ENCODE measurements around the gene KLHDC1.
A peak's percentile ranks its signal among the peaks of the same experiment; 100 is the strongest.

Gene KLHDC1

GRCh38 chr14:49673586-49673985 is 19.3 kb upstream of the KLHDC1 start:
- CTCF ChIA-PET, result no interaction called here
- TF ChIP-seq CTCF (conservative IDR thresholded peaks at IDR 0.05; ENCODE audit: low read depth), result no peak
- no peak for DNase-seq (ENCODE audit: low spot score)
- H3K27ac ChIP-seq, result no peak overlapping the region
- POLR2A ChIA-PET (ENCODE audit: low non-redundant PET), result no interaction called here

GRCh38 chr14:49677643-49678042 is 15.3 kb upstream of the KLHDC1 start:
- ChIA-PET POLR2A (ENCODE audit: low non-redundant PET) (interaction anchor here (0.5 kb wide), 1 partner anchor 39 kb away, joined by 7 read pairs; no protein-coding TSS in a partner anchor), CTCF (interaction anchor here (0.7 kb wide), 1 partner anchor 1638 kb away, joined by 3 read pairs; no protein-coding TSS in a partner anchor)
- DNase-seq (ENCODE audit: low spot score), result no peak
- TF ChIP-seq CTCF (conservative IDR thresholded peaks at IDR 0.05; ENCODE audit: low read depth), result no peak
- no peak overlapping the region for H3K27ac ChIP-seq

- TF ChIP-seq CTCF (conservative IDR thresholded peaks at IDR 0.05; ENCODE audit: low read depth), result no peak
- no peak overlapping the region for H3K27ac ChIP-seq
- ChIA-PET POLR2A (ENCODE audit: low non-redundant PET) (no interaction called here), CTCF (no interaction called here)
- no peak for DNase-seq (ENCODE audit: low spot score)
Measured at GRCh38 chr14:49679271-49679670, 13.6 kb upstream of the KLHDC1 start.

GRCh38 chr14:49686425-49686824 is 6.5 kb upstream of the KLHDC1 start:
- no peak overlapping the region for H3K27ac ChIP-seq
- DNase-seq (ENCODE audit: low spot score), result no peak
- no peak for TF ChIP-seq CTCF (conservative IDR thresholded peaks at IDR 0.05; ENCODE audit: low read depth)
- ChIA-PET CTCF (no interaction called here), POLR2A (ENCODE audit: low non-redundant PET) (no interaction called here)

GRCh38 chr14:49687942-49688700 is 4.8 kb upstream of the KLHDC1 start, which contains the start of gene POLE2:
POLE2 (minus strand) TSS chr14:49688214; CDS start chr14:49688203, 11 bp downstream.
- TF ChIP-seq CTCF (conservative IDR thresholded peaks at IDR 0.05; ENCODE audit: low read depth), result no peak
- POLR2A ChIA-PET (ENCODE audit: low non-redundant PET), result interaction anchor here (0.5 to 2.2 kb wide), 2 partner anchors 55 to 80 kb away, joined by 5 to 12 read pairs; partner anchors contain the start of gene KLHDC2
- CTCF ChIA-PET, result interaction anchor here (0.5 kb wide), 1 partner anchor 130 kb away, joined by 5 read pairs; no protein-coding TSS in a partner anchor
- DNase-seq (ENCODE audit: low spot score), result peak; percentile 62
- peak within 1 kb of the TSS; percentile 79 for H3K27ac ChIP-seq

- ChIA-PET POLR2A (ENCODE audit: low non-redundant PET) (interaction anchor here (2.2 kb wide), 1 partner anchor 79 kb away, joined by 12 read pairs; the partner anchor contains the start of gene KLHDC2), CTCF (no interaction called here)
- DNase-seq (ENCODE audit: low spot score), result no peak
- H3K27ac ChIP-seq, result peak overlapping the region; percentile 79; the same call in 1 of the 2 replicates
- no peak for TF ChIP-seq CTCF (conservative IDR thresholded peaks at IDR 0.05; ENCODE audit: low read depth)
Measured at GRCh38 chr14:49688701-49689030, 4.3 kb upstream of the KLHDC1 start.

Data from RWPE1 (cell line).